ENCODE measurements around the gene MID1IP1. TPM values are rescaled to one million over a fixed set of nuclear protein-coding genes. Genes with fewer than 3 reads are reported as not detected.

MID1IP1 gene, protein sequence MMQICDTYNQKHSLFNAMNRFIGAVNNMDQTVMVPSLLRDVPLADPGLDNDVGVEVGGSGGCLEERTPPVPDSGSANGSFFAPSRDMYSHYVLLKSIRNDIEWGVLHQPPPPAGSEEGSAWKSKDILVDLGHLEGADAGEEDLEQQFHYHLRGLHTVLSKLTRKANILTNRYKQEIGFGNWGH
- 10 to 100 TPM; 90.8 to 94.2 TPM for total RNA-seq

- POLR2A ChIA-PET = interaction anchor here (1.0 kb wide), 1 partner anchor 10 kb away, joined by 3 read pairs; no protein-coding TSS in a partner anchor
- CTCF ChIA-PET = no interaction called here
These were observed at the start of gene MID1IP1 for GRCh38 chrX:38800981-38801845. Gene MID1IP1, plus strand, starts transcription at chrX:38801459. Its CDS starts 3,488 bp downstream, at chrX:38804947.

DNA sequence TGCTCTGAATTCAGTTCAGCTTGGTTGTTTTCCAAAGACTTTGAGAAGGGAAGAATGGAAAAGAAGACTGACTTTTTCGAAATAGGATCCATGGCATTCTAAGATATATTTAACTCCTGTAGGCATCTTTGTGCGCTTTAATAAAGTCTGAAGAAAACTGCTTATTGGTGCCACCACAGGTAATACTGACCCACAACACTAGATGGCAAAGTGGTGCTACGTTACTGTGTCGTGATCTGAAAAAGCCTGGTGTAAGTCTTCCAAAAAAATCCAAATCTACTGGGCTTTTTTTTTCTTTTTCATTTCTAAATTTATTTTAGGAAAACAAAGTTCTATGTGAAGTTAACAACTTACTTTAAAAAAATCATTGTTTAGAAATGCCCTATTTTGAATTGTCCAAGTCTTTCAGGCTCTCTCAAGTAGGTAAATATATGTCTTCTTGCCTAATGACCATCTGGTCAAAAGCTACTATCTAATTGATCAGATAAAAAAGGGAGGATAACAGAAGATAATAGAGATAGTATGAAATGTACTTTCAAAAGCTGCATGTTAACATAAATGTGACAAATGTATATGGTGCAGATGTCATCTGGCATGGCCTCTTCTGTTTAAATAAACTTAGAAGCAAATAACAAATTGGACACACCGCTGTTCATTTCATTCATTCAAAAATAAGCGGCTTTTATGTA, 47.0 kb upstream of the MID1IP1 start:
- ChIA-PET POLR2A (no interaction called here), CTCF (no interaction called here)

DNA sequence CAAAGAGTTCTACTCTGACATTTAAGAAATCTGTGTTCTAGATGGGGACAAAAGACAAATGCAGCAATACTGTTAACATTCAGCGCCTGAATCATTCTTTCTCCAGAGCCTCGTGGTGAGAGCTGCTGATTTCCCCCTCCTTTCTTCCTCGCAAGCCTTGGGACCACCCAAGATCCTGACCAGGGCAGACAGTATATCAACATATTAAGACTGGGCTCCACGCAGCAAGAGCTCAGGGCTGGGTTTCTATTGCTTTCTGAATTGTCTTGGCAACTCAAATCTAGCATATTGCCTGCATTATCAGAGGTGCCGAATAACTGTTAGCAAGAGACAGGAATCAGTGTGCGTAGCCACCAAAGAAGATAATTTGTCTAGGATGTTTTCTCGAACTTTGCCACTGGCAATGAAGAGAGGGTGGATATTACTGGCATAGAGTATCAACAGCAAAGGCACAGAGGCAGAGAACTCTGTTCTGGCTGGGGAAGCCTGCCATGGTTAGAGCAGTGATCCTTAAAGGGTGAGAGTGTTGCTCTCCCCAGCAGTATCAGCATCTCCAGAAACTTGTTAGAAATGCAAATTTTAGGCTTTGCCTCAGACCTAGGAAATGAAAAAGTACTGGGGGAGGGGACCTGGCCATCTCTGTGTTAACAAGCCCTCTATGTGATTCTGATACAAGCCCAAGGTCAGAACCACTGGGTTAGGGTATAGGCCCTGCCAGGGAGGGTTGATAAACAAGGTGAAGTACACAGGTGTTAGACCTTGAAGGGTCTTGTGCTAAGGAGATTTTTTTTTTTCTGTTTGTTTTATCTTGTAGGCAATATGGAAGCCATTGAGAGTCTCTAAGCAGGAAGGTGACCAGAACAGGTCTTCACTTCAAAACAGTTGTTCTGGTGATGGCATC, 46.2 kb upstream of the MID1IP1 start:
- ChIA-PET CTCF (no interaction called here), POLR2A (no interaction called here)

GRCh38 chrX:38760883-38761282, 40.4 kb upstream of the MID1IP1 start:
- POLR2A ChIA-PET = no interaction called here
- CTCF ChIA-PET = no interaction called here

DNA sequence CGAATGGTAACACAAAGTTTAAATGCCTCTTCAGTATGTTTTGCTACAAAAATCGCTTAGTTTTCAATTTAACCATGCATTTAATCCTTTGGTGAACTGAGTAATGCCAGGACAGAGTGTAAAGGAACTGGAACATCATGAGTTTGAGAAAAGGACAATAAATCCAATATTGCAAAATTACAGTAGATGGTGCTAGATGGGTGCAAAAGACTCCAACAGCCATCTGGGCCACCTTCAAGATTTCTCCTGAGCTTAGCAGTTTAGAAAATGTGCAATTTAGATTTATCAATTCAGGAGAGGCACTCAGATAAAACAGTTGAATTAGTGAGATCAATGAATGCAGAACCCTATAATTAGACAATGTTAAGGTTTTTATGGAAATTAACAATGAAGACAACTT, 33.2 kb upstream of the MID1IP1 start:
- CTCF ChIA-PET = interaction anchor here (1.2 to 1.8 kb wide), 2 partner anchors 214 to 219 kb away, joined by 3 to 4 read pairs; no protein-coding TSS in a partner anchor

DNA sequence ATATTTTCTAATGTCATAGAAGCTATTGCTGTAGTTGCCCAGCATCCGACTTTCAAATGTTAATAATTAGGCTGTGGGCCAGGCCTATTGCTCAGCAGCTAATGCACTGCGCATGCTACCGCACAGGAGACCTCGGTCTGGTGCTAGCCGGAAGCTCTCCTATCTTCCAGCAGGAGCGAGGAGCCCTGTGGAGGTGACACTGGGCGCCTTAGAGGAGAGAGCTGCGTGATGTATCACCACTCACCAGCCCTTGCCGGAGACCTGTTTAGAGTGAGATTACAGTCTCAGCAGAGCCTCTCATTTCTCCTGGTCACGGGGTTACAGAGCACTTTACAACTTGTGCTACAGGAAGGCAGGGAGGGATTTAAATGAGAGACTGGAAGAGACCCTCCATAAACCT, 31.1 kb upstream of the MID1IP1 start:
- CTCF ChIA-PET = no interaction called here
- POLR2A ChIA-PET = no interaction called here

More for the DNA sequence above, 33.2 kb upstream of the MID1IP1 start:
- POLR2A ChIA-PET = no interaction called here

DNA sequence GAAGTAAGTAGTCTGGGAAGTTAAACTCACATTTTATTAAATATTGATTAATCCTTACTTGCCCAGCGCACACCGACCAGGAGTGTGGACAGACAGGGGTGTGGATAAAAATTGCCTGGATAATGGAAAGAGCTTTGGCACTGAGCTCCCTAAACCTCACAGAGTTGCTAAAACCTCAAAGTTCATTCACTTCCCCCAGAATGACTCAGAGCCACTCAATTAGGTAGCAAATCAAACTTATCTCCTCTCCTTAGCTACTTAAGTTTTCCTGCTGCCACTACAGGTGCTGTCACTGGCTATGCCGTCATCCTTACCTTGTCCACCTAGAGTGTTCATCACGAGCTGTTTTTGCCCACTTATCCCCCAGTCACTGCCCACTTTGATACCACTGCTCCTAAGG, 27.0 kb upstream of the MID1IP1 start:
- CTCF ChIA-PET = no interaction called here

DNA sequence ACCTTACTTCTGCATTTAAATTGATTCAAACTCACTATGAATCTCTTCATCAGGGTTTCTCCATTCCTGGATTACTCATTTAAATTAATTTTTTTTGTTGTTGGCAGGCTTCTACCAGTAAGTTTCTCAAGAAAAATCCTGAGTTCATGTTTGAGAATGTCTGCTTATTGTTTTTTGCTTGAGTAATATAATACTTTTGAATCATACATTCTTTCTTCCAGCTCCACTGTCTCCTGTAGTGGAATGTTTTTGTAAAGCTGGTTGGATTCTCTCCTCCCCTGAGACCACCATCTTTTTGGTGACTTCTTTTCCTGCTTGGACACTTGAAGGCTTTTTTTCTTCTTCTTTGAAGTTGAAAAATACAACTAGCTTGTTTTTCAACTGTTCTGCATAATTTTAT, 4.3 kb upstream of the MID1IP1 start:
- POLR2A ChIA-PET = no interaction called here
- CTCF ChIA-PET = no interaction called here

More for the DNA sequence above, 27.0 kb upstream of the MID1IP1 start:
- POLR2A ChIA-PET = interaction anchor here (0.6 kb wide), 1 partner anchor 218 kb away, joined by 3 read pairs; no protein-coding TSS in a partner anchor

DNA sequence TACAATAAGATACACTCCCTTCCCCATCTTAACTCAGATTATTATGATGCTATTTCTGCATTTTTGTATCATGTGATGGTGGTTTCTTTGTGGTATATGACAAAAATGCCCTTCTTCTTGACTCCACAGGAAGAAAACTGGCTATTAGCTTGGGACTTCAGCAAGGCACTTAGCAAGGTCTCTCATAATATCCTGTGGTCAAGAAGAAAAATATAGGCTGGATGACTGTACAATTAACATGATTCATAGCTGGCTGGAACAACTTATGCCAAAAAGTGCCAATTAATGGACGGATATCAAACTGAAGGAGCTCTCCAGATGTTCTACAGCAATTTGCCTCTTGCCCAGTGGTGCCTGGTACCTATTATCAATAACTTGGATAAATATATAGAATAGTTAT, 2.3 kb upstream of the MID1IP1 start:
- ChIA-PET POLR2A (no interaction called here), CTCF (no interaction called here)

DNA sequence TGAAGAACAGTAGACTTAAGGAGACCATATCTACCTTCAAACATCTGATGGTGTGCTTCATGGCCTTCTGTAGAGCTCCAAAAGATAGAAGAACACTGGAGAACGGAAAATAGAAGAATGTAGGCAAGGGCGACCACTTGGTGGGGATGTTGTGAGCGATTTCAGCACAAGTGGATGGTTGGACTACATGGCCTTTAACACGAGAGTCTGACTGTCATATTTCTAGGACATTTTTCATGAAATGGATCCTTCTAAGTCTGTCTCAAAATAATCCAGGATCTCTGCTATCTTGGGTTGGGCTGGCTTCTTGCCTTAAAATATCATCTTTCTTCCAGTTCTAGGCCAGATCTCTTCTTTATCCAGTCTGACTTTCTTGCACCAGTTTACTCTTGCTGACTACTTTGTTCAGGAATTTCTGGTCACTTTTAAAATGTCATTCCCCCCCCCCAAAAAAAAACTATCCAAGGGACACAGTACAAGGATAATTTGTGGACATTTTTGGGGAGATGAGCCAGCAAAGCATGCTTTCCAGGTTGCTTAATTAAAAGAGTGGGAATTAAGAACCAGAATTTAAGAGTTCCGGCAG, 1.2 kb upstream of the MID1IP1 start:
- ChIA-PET POLR2A (no interaction called here), CTCF (no interaction called here)

GRCh38 chrX:38803243-38803587, 2.0 kb downstream of the MID1IP1 start:
- ChIA-PET POLR2A (no interaction called here), CTCF (interaction anchor here (1.3 kb wide), 1 partner anchor 13 kb away, joined by 3 read pairs; no protein-coding TSS in a partner anchor)

GRCh38 chrX:38803588-38804431, 2.6 kb downstream of the MID1IP1 start:
- ChIA-PET POLR2A (interaction anchor here (1.0 kb wide), 1 partner anchor 12 kb away, joined by 3 read pairs; no protein-coding TSS in a partner anchor), CTCF (interaction anchor here (1.3 kb wide), 1 partner anchor 13 kb away, joined by 3 read pairs; no protein-coding TSS in a partner anchor)

DNA sequence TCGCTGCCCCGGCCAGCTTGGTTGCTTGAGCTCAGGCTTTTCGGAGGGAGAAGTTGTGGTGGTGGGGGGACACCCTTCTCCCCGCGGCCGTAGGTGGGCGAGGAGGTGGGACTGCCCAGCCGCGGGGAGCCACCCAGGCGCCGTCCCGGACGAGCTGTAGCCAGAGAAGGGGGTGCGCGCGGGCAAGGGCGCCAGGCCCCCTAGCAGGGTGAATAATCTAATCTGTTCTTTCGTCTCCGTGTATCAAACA, 3.1 kb downstream of the MID1IP1 start:
- CTCF ChIA-PET = interaction anchor here (1.3 kb wide), 1 partner anchor 12 kb away, joined by 3 read pairs; no protein-coding TSS in a partner anchor
- POLR2A ChIA-PET = interaction anchor here (1.0 kb wide), 1 partner anchor 12 kb away, joined by 3 read pairs; no protein-coding TSS in a partner anchor

DNA sequence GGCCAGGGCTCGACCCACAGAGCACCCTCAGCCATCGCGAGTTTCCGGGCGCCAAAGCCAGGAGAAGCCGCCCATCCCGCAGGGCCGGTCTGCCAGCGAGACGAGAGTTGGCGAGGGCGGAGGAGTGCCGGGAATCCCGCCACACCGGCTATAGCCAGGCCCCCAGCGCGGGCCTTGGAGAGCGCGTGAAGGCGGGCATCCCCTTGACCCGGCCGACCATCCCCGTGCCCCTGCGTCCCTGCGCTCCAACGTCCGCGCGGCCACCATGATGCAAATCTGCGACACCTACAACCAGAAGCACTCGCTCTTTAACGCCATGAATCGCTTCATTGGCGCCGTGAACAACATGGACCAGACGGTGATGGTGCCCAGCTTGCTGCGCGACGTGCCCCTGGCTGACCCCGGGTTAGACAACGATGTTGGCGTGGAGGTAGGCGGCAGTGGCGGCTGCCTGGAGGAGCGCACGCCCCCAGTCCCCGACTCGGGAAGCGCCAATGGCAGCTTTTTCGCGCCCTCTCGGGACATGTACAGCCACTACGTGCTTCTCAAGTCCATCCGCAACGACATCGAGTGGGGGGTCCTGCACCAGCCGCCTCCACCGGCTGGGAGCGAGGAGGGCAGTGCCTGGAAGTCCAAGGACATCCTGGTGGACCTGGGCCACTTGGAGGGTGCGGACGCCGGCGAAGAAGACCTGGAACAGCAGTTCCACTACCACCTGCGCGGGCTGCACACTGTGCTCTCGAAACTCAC, 3.6 kb downstream of the MID1IP1 start:
- ChIA-PET CTCF (interaction anchor here (0.6 kb wide), 1 partner anchor 27 kb away, joined by 3 read pairs; no protein-coding TSS in a partner anchor), POLR2A (interaction anchor here (0.7 to 1.0 kb wide), 2 partner anchors 11 to 1293 kb away, joined by 3 to 4 read pairs; partner anchors contain the start of gene BCOR)

- CTCF ChIA-PET = interaction anchor here (0.6 kb wide), 1 partner anchor 28 kb away, joined by 3 read pairs; no protein-coding TSS in a partner anchor
- POLR2A ChIA-PET = interaction anchor here (0.6 to 0.7 kb wide), 2 partner anchors 368 to 1292 kb away, joined by 4 read pairs; partner anchors contain the start of gene BCOR
These were observed 4.5 kb downstream of the MID1IP1 start for GRCh38 chrX:38805432-38806389.

DNA sequence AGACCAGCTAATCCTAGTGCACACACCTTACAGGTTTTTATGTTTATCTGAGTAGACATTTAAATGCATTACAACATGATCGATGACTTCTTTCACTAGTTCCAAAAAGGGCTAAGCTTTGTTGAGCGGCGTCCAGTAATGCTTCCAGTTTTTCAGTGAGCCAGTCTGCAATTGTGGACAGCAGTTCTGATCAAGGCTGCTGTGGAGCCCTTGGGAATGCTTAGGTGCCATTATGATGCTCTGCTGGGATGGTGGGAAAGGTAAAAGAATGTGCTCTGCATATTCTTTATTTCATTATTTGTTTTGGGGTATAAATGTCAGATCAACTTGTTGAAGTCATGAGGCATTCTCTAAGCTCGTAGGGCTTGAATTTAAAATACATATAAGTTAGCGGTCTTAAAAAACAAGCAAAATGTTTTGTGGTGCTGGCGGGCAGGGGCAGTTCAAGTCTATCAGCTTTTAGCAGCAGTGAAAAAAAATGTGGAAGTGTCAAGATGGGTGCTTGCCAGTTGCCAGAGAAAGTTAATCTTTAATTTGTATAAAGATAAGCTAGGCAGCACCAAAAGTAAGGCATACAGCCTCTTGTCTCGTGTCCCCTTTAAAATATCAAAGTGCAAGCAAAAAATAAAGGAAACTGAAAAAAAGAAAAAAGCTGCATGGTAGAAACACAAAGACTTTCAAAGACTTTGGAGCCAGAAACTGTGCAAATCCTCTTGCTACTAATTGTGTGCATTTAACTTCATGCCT, 5.8 kb downstream of the MID1IP1 start:
- ChIA-PET POLR2A (no interaction called here), CTCF (no interaction called here)

All from activated CD8-positive, alpha-beta memory T cell treated with anti-CD3 and anti-CD28 coated beads for 36 hours (primary cell).